GM12801 (cell line): ENCODE results near the gene SIPA1L2.

Experiments
- CTCF ChIP-seq: IDR thresholded peaks from one replicate; pipeline ENCODE4 v1.5.1; 2011; ENCODE audit warnings: control low read depth; ENCODE audit not compliant: insufficient read length; ENCODE audit errors: extremely low read depth

The SIPA1L2 gene

GRCh38 chr1:232628335-232629249 is 1.3 kb downstream of the SIPA1L2 start:
- TF ChIP-seq CTCF = no peak

- no peak for TF ChIP-seq CTCF
Measured at GRCh38 chr1:232627645-232628334, 2.1 kb downstream of the SIPA1L2 start.

- no peak for TF ChIP-seq CTCF
Measured at GRCh38 chr1:232627171-232627570, 2.8 kb downstream of the SIPA1L2 start.

GRCh38 chr1:232626452-232626851 is 3.5 kb downstream of the SIPA1L2 start:
- TF ChIP-seq CTCF = no peak

- TF ChIP-seq CTCF = no peak
Measured at GRCh38 chr1:232625319-232625868, 4.5 kb downstream of the SIPA1L2 start.

- no peak for TF ChIP-seq CTCF
Measured at GRCh38 chr1:232624546-232625281, 5.2 kb downstream of the SIPA1L2 start.

- TF ChIP-seq CTCF = no peak
Measured at GRCh38 chr1:232622981-232623380, 7.0 kb downstream of the SIPA1L2 start.
